ENCODE data around the gene RAPGEFL1. TPM values are rescaled to one million over a fixed set of nuclear protein-coding genes. Genes with fewer than 3 reads are reported as not detected.

RAPGEFL1 gene
- total and polyA plus RNA-seq, 2 donors (not counting 3 experiments of a cell fraction or from before 2014, with no cell fraction given), result 8.6 to 11.8 TPM

- Histone ChIP-seq H3K27me3 (ENCODE audit: control insufficient read depth in 2 of 2, insufficient read depth in 2 of 2, low read length in 2 of 2) (no peaks in the 10 kb centered on the region), H3K4me2 (ENCODE audit: insufficient read depth, low read length) (no peak overlapping the region), H3K9me1 (replicated peaks; ENCODE audit: control insufficient read depth, extremely low read depth, insufficient read depth, low read length) (no peaks in the 10 kb centered on the region), H3K4me3 (replicated peaks in 1 of 3; ENCODE audit: insufficient read depth in 1 of 3, low read depth in 1 of 3, low read length in 3 of 3) (no peak overlapping the region), H3K9ac (replicated peaks; ENCODE audit: extremely low read depth, insufficient read depth, low read length) (no peak overlapping the region), H3K9me3 (replicated peaks; ENCODE audit: control insufficient read depth, insufficient read depth, low read length) (no peaks in the 10 kb centered on the region), H2AFZ (ENCODE audit: low read depth, low read length) (no peak overlapping the region), H3K27ac (ENCODE audit: insufficient read depth, low read depth, low read length) (no peak overlapping the region), H3K36me3 (ENCODE audit: control insufficient read depth in 2 of 2, extremely low read depth in 1 of 2, insufficient read depth in 2 of 2, low read length in 2 of 2) (peaks cover 0 to 1% of the 10 kb centered on the region in 2 experiments), H3K4me1 (ENCODE audit: control insufficient read depth, extremely low read depth, insufficient read depth, low read length) (no peaks in the 10 kb centered on the region), H4K20me1 (replicated peaks; ENCODE audit: control insufficient read depth, extremely low read depth, insufficient read depth, low read length) (no peaks in the 10 kb centered on the region), H3K79me2 (ENCODE audit: control insufficient read depth, insufficient read depth, low read length) (no peaks in the 10 kb centered on the region)
- FAIRE-seq (no peak), DNase-seq (ENCODE audit: low read depth, low spot score) (no peak)
- TF ChIP-seq FOS (IDR thresholded peaks at IDR 0.05; ENCODE audit: borderline replicate concordance, insufficient read depth, low read length) (no peak), POLR2A (IDR thresholded peaks at IDR 0.05; ENCODE audit: low read depth, low read length) (no peak), GATA2 (IDR thresholded peaks at IDR 0.05; ENCODE audit: insufficient read depth, insufficient read length, low read depth, low read length) (no peak), POLR2AphosphoS5 (IDR thresholded peaks at IDR 0.05; ENCODE audit: insufficient read depth, low read depth, low read length) (no peak), EZH2 (IDR thresholded peaks at IDR 0.05; ENCODE audit: borderline replicate concordance, low read depth, low read length, severe bottlenecking) (no peak), JUN (IDR thresholded peaks at IDR 0.05; ENCODE audit: borderline replicate concordance, insufficient read depth, insufficient read length, low read depth) (no peak), CTCF (IDR thresholded peaks at IDR 0.05; ENCODE audit: extremely low read depth in 1 of 2, insufficient read depth in 1 of 2, low read depth in 1 of 2, low read length in 2 of 2) (no peak), MYC (IDR thresholded peaks at IDR 0.05; ENCODE audit: low read depth, low read length) (no peak)
- TF ChIP-seq, protein P1, sequence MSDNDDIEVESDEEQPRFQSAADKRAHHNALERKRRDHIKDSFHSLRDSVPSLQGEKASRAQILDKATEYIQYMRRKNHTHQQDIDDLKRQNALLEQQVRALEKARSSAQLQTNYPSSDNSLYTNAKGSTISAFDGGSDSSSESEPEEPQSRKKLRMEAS (IDR thresholded peaks at IDR 0.05; ENCODE audit: insufficient read depth, insufficient read length), result no peak
- intact Hi-C loops (cut with micrococcal nuclease), result no loop called here
- ChIA-PET CTCF (interaction anchor here (1.1 to 1.9 kb wide), 3 partner anchors 9 to 19 kb away, joined by 3 to 7 read pairs (median 5); no protein-coding TSS in a partner anchor), POLR2A (no interaction called here)
- dilution Hi-C loops (cut with MboI; ENCODE audit: extremely low pct_ligation_motif_present, low sequenced_read_pairs), result no loop called here
- BruUV-seq (replicated peaks), result no TSS peak
Measured at GRCh38 chr17:40182606-40183005, 5.3 kb downstream of the RAPGEFL1 start.

All from endothelial cell of umbilical vein (primary cell).